K562 (cell line): Measurements from ENCODE around the gene ERBB3. TPM values are rescaled to one million over a fixed set of nuclear protein-coding genes. Genes with fewer than 3 reads are reported as not detected.

ENCODE experiments used
- C11orf30 ChIP-seq: fragments of 450-650 bp; IDR thresholded peaks from 2 replicates; pipeline ENCODE4 v1.6.1; 2016; ENCODE audit warnings: low read depth, mild to moderate bottlenecking
- CCAR2 ChIP-seq: fragments of 200-400 bp; formaldehyde crosslinking; IDR thresholded peaks from 2 replicates; pipeline ENCODE4 v1.6.1; 2017; ENCODE audit warnings: mild to moderate bottlenecking, low read depth, low read length
- FOXK2 ChIP-seq, 2 experiments: fragments of 450-650 bp; IDR thresholded peaks in 1 of 2; conservative IDR thresholded peaks in 1 of 2; 2 replicates each; pipeline ENCODE4 v1.6.1; 2016; ENCODE audit warnings: low read depth in 2 of 2, mild to moderate bottlenecking in 1 of 2
- HOXB6 ChIP-seq: fragments of 250-450 bp; sonication (Bioruptor Pico); IDR thresholded peaks from 2 replicates; pipeline ENCODE4 v1.5.1; 2022; ENCODE audit warnings: mild to moderate bottlenecking, borderline replicate concordance
- HSF4 ChIP-seq: fragments of 250-450 bp; sonication (Bioruptor Pico); IDR thresholded peaks from 2 replicates; pipeline ENCODE4 v2.1.2; 2022; ENCODE audit warnings: mild to moderate bottlenecking, moderate library complexity, borderline replicate concordance
- KAT8 ChIP-seq: fragments of 450-650 bp; IDR thresholded peaks from 2 replicates; pipeline ENCODE4 v1.6.1; 2016; ENCODE audit warnings: low read depth, mild to moderate bottlenecking
- PHB2 ChIP-seq: fragments of 450-650 bp; IDR thresholded peaks from 2 replicates; pipeline ENCODE4 v1.6.1; 2017; ENCODE audit warnings: low read depth
- POLR2G ChIP-seq: fragments of 200-400 bp; formaldehyde crosslinking; IDR thresholded peaks from 2 replicates; pipeline ENCODE4 v1.6.1; 2017; ENCODE audit warnings: low read depth, mild to moderate bottlenecking, antibody characterized with exemption, low read length, moderate library complexity
- SAFB2 ChIP-seq: fragments of 200-400 bp; formaldehyde crosslinking; IDR thresholded peaks from 2 replicates; pipeline ENCODE4 v1.6.1; 2018; ENCODE audit warnings: borderline replicate concordance, low read length, low read depth, moderate library complexity; ENCODE audit not compliant: severe bottlenecking
- SRSF3 ChIP-seq: fragments of 200-400 bp; formaldehyde crosslinking; IDR thresholded peaks from 2 replicates; pipeline ENCODE4 v1.6.1; 2016; ENCODE audit warnings: mild to moderate bottlenecking, low read length, moderate library complexity; ENCODE audit not compliant: insufficient read depth
- STAT5A ChIP-seq: IDR thresholded peaks from 2 replicates; pipeline ENCODE4 v1.6.1; 2012; ENCODE audit warnings: low read length, inconsistent platforms, borderline replicate concordance
- TFAM ChIP-seq: fragments of 250-450 bp; sonication (Bioruptor Pico); conservative IDR thresholded peaks from 2 replicates; pipeline ENCODE4 v1.5.0; 2021; ENCODE audit warnings: mild to moderate bottlenecking, moderate library complexity
- TRIM24 ChIP-seq, 2 experiments: fragments of 450-650 bp; IDR thresholded peaks; 2 replicates each; pipeline ENCODE4 v1.6.1; 2016
- ZNF133 ChIP-seq: fragments of 250-450 bp; sonication (Bioruptor Pico); IDR thresholded peaks from 2 replicates; pipeline ENCODE4 v1.4.0; 2020; ENCODE audit warnings: mild to moderate bottlenecking
- ZNF644 ChIP-seq: fragments of 200-800 bp; sonication (Bioruptor generic); IDR thresholded peaks from 2 replicates; pipeline ENCODE4 v1.6.1; 2016; ENCODE audit warnings: low read depth, missing genetic modification characterization, missing compliant biosample characterization
- polyA plus RNA-seq, 8 experiments: library from polyadenylated mRNA; depleted of rRNA in 4 of 8; stranded (reverse) in 5 of 8; unstranded in 3 of 8; fragments of >200 nt; fragmentation: Nextera tagmentation in 2 of 8; fragmentation: Illumina TruSeq in 1 of 8; extraction: Ambion mirVana in 2 of 8; extraction: Trizol in 1 of 8; gene quantifications; 2 replicates each; pipeline versions ENCODE4 v1.2.1 to v1.2.3, GENCODE V29; 2011 to 2014; ENCODE audit warnings: inconsistent platforms in 1 of 8, missing spikeins in 1 of 8
- total RNA-seq, 7 experiments: library from RNA; depleted of rRNA in 6 of 7; stranded (reverse); fragments of >200 nt in 6 of 7; fragmentation: Illumina TruSeq in 2 of 7; extraction: Trizol in 2 of 7; gene quantifications; 2 replicates each; pipeline versions ENCODE4 v1.2.1 to v1.2.3, GENCODE V29; 2011 to 2021; ENCODE audit warnings: low replicate concordance in 1 of 7
- TF ChIP-seq, protein P1 (sequence below): fragments of 450-650 bp; IDR thresholded peaks from 2 replicates; pipeline ENCODE4 v1.6.1; 2016; ENCODE audit warnings: low read depth
- TF ChIP-seq, protein P2 (sequence below): sonication (generic); formaldehyde crosslinking; IDR thresholded peaks from 2 replicates; pipeline ENCODE4 v1.5.0; 2020; ENCODE audit warnings: missing genetic modification reagents

ERBB3 gene
- total and polyA plus RNA-seq, 9 of the 15 experiments (the other 6 are each of a cell fraction or from before 2014, with no cell fraction given): 1.5 to 5.4 (median 3.8) TPM

DNA sequence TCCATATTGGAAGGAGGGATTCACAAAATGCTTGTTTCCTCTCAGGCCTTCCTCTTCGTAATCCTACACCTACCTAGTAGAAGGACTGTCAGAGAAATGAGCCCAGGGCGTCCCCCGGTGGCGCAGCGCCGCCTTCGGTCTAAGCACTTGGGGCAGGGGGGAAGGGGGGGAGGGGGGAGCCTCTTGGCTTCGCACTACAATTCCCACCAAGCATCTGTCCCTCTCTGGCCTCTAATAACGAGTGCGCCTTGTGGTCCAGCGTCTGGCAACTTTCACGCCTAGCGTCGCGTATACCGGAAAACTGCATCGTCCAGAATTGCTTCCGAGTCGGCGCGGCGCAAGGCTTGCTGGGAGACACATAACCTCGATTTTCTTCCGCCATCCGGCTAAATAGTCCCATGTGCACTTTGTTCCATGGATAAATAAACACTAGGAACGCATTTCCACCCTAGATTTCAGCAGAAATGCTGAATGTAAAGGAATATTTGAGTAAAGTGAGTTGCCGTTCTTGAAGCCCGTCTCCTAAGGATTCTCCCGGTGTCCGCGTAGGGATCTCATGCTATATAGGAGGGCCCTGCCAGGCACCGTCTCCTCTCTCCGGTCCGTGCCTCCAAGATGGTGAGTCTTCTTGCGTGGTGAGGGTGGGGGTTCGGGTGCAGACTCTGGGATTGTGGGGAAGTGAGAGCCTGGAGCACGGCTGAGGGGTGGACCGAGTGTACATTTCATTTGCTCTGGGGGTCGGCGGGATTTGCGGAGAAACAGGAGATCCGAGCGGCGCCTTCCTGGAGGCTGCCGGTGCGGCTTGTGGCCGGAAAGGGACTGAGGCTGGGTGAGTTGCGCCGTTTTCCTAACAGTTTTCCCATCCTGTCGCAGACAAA is 38.2 kb upstream of the ERBB3 start, which contains the start of gene RPS26 (continued):
- TF ChIP-seq SRSF3: no peak
- peak in 1 of 2 experiments; percentile 72; a peak in 1 of 4 replicates for TF ChIP-seq TRIM24 (IDR thresholded peaks at IDR 0.05)
- 0 out of 2 replicates have a peak, but pooled peaks have one; percentile 63 for TF ChIP-seq KAT8
- no peak for TF ChIP-seq HSF4 (CRISPR knock-in tag)
- peak; percentile 97 for TF ChIP-seq POLR2G
- TF ChIP-seq STAT5A: peak; percentile 64; the same call in 1 of the 2 replicates
- TF ChIP-seq TFAM (CRISPR knock-in tag): no peak
- peak; percentile 94 for TF ChIP-seq C11orf30
- TF ChIP-seq FOXK2 (conservative IDR thresholded peaks at IDR 0.05 in 1 of 2, IDR thresholded peaks at IDR 0.05 in 1 of 2; ENCODE audit: low read depth in 2 of 2): peak; percentile 47 to 77; a peak in 3 of 4 replicates
- TF ChIP-seq CCAR2: no peak
- no peak for TF ChIP-seq PHB2
- TF ChIP-seq ZNF644: peak; percentile 37; the same call in 1 of the 2 replicates
- TF ChIP-seq HOXB6 (CRISPR knock-in tag): no peak
- TF ChIP-seq SAFB2: no peak
- no peak for TF ChIP-seq ZNF133 (CRISPR knock-in tag)
- TF ChIP-seq, protein P1, sequence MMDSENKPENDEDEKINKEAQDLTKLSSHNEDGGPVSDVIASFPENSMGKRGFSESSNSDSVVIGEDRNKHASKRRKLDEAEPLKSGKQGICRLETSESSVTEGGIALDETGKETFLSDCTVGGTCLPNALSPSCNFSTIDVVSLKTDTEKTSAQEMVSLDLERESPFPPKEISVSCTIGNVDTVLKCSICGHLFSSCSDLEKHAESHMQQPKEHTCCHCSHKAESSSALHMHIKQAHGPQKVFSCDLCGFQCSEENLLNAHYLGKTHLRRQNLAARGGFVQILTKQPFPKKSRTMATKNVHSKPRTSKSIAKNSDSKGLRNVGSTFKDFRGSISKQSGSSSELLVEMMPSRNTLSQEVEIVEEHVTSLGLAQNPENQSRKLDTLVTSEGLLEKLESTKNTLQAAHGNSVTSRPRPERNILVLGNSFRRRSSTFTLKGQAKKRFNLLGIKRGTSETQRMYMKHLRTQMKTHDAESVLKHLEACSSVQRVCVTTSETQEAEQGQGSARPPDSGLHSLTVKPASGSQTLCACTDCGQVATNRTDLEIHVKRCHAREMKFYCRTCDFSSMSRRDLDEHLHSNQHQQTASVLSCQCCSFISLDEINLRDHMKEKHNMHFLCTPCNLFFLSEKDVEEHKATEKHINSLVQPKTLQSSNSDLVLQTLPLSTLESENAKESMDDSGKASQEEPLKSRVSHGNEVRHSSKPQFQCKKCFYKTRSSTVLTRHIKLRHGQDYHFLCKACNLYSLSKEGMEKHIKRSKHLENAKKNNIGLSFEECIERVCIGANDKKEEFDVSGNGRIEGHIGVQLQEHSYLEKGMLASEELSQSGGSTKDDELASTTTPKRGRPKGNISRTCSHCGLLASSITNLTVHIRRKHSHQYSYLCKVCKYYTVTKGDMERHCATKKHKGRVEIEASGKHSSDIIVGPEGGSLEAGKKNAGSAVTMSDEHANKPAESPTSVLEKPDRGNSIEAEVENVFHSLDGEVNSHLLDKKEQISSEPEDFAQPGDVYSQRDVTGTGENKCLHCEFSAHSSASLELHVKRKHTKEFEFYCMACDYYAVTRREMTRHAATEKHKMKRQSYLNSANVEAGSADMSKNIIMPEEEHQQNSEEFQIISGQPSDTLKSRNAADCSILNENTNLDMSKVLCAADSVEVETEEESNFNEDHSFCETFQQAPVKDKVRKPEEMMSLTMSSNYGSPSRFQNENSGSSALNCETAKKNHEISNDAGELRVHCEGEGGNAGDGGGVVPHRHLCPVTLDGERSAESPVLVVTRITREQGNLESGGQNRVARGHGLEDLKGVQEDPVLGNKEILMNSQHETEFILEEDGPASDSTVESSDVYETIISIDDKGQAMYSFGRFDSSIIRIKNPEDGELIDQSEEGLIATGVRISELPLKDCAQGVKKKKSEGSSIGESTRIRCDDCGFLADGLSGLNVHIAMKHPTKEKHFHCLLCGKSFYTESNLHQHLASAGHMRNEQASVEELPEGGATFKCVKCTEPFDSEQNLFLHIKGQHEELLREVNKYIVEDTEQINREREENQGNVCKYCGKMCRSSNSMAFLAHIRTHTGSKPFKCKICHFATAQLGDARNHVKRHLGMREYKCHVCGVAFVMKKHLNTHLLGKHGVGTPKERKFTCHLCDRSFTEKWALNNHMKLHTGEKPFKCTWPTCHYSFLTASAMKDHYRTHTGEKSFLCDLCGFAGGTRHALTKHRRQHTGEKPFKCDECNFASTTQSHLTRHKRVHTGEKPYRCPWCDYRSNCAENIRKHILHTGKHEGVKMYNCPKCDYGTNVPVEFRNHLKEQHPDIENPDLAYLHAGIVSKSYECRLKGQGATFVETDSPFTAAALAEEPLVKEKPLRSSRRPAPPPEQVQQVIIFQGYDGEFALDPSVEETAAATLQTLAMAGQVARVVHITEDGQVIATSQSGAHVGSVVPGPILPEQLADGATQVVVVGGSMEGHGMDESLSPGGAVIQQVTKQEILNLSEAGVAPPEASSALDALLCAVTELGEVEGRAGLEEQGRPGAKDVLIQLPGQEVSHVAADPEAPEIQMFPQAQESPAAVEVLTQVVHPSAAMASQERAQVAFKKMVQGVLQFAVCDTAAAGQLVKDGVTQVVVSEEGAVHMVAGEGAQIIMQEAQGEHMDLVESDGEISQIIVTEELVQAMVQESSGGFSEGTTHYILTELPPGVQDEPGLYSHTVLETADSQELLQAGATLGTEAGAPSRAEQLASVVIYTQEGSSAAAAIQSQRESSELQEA: peak; percentile 70; the same call in 1 of the 2 replicates
- TF ChIP-seq, protein P2, sequence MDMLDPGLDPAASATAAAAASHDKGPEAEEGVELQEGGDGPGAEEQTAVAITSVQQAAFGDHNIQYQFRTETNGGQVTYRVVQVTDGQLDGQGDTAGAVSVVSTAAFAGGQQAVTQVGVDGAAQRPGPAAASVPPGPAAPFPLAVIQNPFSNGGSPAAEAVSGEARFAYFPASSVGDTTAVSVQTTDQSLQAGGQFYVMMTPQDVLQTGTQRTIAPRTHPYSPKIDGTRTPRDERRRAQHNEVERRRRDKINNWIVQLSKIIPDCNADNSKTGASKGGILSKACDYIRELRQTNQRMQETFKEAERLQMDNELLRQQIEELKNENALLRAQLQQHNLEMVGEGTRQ (CRISPR knock-in tag): no peak
